HG02870 (cell line): ENCODE data around the gene ZNF25.
"Not testable (repeated sequence)": the region's sequence is repeated elsewhere in the genome, so short reads cannot be mapped to it uniquely, and the experiment has no call there.

ENCODE experiments used
- ATAC-seq: cut with Tn5 transposase; IDR thresholded peaks from one replicate; pipeline ENCODE4 v1.9.1; 2021; ENCODE audit warnings: mild to moderate bottlenecking, moderate library complexity; ENCODE audit not compliant: unreplicated experiment

The ZNF25 gene

GRCh38 chr10:37976091-37976879 lies at the start of gene ZNF25:
TSS of gene ZNF25 (minus strand) at chr10:37976647. CDS start at chr10:37971722, 4,925 bp downstream.
- ATAC-seq: peak; percentile 94

- peak; percentile 93 for ATAC-seq
Measured at GRCh38 chr10:38025283-38025682, 48.8 kb upstream of the ZNF25 start.

DNA sequence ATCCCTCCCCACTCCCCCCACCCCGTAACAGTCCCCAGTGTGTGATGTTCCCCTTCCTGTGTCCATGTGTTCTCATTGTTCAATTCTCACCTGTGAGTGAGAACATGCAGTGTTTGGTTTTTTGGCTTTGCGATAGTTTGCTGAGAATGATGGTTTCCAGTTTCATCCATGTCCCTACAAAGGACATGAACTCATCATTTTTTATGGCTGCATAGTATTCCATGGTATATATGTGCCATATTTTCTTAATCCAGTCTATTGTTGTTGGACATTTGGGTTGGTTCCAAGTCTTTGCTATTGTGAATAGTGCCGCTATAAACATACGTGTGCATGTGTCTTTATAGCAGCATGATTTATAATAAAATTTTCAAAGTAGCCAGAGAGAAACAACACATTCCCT lies 42.7 kb upstream of the ZNF25 start:
- ATAC-seq: not testable (repeated sequence)

- ATAC-seq: no peak
Measured at GRCh38 chr10:38016354-38016753, 39.9 kb upstream of the ZNF25 start.

- peak; percentile 82 for ATAC-seq
Measured at GRCh38 chr10:38010119-38010903, 33.9 kb upstream of the ZNF25 start, which contains the start of gene ZNF33A. TSS of gene ZNF33A (plus strand) at chr10:38010675. CDS start at chr10:38012342, 1,667 bp downstream.

DNA sequence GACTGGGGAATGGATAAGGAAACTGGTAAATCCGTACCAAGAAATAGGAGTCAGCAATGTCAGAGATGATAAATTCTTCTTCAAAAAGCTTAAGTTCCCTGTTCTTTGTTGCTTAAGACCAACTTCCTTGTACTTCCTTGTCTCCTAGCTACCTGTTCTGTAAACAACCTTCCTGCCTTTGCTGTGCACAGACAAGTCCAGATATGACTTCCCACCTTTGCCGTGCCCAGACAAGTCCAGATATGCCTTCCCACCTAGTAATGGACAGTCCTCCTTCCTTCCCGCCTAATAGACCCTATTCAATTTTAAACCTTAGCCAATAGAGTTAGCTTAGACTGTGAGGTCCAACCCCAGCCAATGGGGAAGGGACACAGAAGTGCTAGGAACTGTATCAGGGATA lies 31.5 kb upstream of the ZNF25 start:
- no peak for ATAC-seq

DNA sequence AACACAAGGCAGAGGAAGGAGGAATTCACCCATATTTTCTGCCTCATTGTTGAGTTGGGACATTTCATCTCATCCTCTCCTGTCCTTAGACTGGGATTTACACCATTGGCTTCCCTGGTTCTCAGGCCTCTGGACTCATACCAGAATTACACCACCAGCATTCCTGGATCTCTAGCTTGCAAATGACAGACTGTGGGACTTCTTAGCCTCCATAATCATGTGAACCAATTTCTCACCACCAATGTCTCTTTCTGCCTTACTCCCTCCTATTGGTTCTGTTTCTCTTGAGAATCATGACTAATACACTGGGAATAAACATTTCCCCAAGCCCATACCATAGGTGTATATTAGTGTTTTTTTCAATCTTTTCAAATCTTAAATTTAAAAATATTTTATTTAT lies 31.1 kb upstream of the ZNF25 start:
- no peak for ATAC-seq

DNA sequence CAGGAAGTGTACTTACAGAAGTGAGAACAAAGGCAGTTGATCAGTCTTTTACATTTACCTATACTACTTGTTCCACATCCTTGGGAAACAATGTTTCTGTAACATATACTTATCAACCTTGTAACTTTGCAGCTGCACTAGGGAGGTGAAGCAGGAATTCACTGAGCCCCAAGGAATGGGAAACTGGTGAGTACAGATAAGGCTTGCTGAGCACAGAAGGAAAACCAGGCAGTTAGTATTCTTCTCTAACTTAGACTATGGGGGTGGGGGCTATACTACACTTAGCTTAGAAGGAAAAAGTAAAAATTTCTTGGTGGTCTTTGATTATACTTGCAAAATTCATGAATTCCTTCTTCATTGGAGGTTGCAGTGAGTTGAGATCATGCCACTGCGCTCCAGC lies 27.1 kb upstream of the ZNF25 start:
- no peak for ATAC-seq

DNA sequence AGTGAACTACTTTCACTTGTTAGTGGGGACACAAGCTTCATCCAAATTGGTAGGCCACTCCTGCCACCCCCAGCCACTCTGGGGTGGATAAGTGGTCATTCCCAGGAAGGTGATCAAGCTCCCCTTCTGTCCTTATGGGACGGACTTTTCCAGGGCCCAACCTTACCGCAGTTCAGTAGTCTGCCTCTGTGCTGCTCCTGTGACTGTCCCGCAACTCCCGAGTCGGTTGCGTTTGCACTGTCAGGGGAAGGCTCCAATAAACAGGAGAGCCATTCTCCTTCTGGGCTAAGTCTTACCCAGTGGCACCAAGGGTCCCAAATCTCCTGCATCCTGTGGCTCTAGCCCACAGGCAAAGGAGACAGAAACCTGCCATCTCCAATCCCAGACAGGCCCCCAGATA lies 26.6 kb upstream of the ZNF25 start:
- no peak for ATAC-seq

DNA sequence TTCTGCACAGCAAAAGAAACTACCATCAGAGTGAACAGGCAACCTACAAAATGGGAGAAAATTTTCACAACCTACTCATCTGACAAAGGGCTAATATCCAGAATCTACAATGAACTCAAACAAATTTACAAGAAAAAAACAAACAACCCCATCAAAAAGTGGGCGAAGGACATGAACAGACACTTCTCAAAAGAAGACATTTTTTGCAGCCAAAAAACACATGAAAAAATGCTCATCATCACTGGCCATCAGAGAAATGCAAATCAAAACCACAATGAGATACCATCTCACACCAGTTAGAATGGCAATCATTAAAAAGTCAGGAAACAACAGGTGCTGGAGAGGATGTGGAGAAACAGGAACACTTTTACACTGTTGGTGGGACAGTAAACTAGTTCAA lies 24.0 kb upstream of the ZNF25 start:
- not testable (repeated sequence) for ATAC-seq

- not testable (repeated sequence) for ATAC-seq
Measured at GRCh38 chr10:37998920-37999319, 22.5 kb upstream of the ZNF25 start.

- ATAC-seq: peak; percentile 55
Measured at GRCh38 chr10:37992083-37992482, 15.6 kb upstream of the ZNF25 start.

GRCh38 chr10:37991655-37992054 lies 15.2 kb upstream of the ZNF25 start:
- no peak for ATAC-seq

DNA sequence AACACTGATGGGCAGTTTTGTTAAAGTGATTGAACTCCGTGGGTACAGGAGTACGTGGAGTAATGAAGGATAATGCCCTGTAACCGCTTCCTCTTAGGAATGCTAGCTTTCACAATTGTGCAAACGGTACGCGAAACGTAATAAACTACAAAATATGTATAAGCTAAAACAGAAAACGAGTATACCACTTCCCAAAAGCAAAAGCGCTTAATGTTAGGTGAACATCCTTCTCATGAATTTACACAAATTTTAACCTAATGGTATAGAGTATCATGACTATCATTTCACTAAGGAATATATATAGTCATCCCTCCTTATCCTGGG lies 395 bp upstream of the ZNF25 start:
- no peak for ATAC-seq

DNA sequence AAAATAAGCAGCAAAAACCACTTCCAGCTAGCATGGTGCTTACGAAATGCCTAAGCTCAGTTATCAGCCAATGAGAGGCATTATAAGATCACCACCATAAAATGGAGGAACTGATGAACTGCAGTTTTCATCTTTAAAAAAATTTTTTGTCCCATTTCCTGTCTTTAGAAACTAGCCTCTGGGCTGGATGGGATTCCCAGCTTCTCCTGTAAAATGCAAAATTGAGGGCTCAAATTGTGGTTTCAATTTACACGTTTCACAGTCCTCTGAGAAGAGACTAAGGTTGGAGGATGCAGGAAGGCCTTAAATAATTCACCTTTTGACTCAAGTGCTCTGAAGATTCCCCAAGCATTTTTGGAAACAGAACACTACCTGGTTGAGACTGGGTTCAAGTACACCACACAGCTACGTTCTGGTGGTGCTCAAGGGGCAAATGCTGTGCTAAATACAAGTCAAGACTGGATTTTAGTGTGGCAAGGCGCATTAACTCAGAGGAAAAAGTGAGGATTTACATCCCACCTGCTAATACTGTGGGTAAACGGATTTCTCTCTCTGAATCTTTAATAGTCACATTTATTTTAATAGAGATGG lies 951 bp downstream of the ZNF25 start:
- no peak for ATAC-seq

DNA sequence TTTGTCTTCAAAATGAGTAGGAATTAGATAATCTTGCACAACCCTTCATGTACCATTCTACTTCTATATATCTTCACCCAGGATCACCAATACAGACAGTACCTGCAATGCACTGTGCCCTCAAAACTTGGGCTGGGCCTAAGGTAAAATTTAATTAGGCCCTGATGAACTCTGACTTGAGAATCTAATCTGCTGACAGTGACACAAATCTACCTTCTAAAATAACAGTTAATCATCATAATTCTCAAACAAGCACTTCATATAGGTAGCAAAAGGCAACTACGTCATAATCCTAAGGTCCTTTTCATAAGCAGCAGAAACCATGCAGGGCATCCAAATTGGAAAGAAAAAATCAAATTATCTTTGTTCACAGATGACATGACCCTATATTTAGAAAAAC lies 4.1 kb downstream of the ZNF25 start:
- no peak for ATAC-seq

GRCh38 chr10:37965006-37965405 lies 11.4 kb downstream of the ZNF25 start:
- ATAC-seq: no peak

DNA sequence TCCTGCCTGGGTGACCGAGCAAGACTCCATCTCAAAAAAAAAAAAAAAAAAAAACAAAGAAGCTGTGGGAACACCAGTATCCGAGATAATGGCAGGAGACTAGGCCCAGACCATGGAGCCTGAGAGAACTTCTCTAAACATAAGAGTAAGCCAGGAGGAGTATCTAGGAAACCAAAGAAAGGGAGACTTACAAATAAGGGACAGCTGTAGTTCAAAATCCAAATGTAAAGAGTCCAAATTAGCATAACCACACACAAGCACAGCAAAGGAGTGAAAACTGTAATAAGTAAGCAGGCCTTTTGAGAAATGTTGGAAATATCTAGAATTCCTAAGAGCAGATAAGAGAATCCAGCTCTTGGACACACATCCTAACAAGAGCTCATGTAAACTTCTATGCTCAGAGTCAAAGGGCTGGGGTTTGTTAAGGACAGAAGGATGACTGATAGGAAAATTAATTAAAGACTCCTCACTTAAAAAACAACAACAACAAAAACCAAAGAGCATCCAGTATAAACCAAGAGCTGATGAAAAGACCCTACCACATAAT lies 15.8 kb downstream of the ZNF25 start:
- ATAC-seq: no peak

- no peak for ATAC-seq
Measured at GRCh38 chr10:37957841-37958240, 18.6 kb downstream of the ZNF25 start.

- no peak for ATAC-seq
Measured at GRCh38 chr10:37952926-37953325, 23.5 kb downstream of the ZNF25 start.

GRCh38 chr10:37952043-37952755 lies 24.2 kb downstream of the ZNF25 start:
- ATAC-seq: no peak
